Measurements from ENCODE around the gene SUN2.

SUN2 gene

DNA sequence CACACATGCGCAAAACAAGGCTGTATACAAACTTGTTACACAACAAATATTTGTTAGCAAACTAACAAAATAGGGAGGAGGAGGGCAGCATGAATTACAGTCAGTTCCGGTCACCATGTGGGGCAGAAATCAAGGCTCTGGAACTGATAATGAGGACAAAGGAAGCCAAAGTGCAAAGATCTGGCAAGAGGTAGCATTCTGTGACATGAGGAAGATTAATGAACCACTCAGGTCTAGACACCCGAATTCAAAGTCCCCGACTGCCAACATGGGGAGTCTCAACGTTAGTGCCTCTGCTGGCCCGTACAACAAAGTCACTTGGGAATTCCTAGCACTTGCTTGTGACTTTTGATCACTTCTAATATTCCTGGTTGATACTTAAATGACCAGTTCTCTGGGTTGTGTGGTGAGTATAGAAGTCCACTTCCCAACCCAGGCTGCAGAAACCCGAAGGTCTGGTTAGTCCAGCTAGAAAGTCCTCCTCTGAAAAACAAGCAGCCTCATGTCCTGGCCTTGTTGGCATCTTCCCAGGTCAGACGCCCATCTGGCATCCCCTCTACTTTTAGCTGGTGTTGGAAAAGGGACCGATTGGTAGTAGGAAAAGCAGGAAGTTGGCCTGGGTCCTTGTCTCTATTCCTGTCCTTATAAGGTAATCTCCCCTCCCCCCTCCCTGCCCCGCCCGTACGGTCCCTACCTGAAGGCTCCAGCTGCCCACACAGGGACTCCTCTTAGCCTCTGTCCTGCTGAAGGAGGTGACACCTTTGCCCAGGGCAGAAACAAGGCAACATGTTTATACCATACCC is 1.6 kb downstream of the SUN2 start:
- DNase-seq (ENCODE audit: low read depth): no peak

DNA sequence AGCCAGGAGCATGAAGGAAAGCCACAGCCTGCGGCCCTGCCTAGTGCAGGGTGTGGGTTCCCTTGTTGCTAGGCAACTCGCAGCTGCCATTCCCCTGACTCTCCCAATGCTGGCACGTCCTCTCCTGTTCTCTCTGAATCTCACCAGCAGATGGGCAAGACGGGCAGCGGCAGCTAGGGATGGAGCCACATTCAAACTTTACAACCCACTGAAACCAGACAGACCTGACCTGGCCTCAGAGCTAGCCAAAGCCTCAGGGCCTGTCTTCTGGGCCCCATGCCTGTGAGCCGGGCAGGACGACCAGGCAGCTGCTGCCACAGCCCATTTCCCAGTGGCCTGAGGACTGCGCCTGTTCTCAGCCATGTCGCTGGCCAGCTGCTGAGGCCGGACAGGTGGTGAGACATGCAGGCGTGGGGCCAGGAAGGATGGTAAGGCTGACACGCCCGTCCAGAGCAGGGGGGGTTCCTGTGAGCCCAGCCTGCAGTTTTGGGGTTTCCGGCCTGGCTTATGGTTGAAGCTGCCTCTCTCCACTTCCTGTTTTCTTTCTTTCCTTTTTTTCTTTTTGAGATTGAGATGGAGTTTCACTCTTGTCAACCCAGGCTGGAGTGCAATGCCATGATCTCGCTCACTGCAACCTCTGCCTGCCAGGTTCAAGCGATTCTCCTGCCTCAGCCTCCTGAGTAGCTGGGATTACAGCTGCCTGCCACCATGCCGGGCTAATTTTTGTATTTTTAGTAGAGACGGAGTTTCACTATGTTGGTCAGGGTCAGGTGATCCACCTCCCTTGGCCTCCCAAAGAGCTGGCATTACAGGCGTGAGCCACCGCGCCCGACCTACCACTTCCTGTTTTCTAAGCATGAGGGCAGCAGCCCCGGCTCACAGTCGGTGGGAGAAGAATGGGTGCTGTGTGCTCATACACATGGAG is 4.1 kb downstream of the SUN2 start:
- no peak for DNase-seq (ENCODE audit: low read depth)

DNA sequence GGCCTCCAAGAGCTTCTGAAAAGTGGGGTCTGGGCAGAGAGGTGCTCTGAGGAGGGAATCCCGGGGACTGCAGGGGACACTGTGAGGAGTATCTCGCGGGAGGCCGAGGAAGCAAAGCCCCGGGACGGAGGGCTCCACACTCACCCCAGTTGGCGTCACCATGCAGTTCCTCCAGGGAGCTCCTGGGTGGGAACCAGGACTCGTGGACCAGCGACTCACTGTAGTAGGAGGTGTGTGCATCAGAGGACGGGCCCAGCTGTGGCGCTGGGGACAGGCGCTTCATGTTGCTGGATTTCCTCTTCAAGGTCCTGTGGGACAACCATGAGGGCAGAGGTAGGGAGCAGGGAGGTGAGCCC is 4.8 kb downstream of the SUN2 start:
- no peak for DNase-seq (ENCODE audit: low read depth)

GRCh38 chr22:38750638-38751037 is 5.2 kb downstream of the SUN2 start:
- no peak for DNase-seq (ENCODE audit: low read depth)

GRCh38 chr22:38750104-38750503 is 5.7 kb downstream of the SUN2 start:
- no peak for DNase-seq (ENCODE audit: low read depth)

- no peak for DNase-seq (ENCODE audit: low read depth)
These were observed 7.2 kb downstream of the SUN2 start for GRCh38 chr22:38748487-38749136.

DNA sequence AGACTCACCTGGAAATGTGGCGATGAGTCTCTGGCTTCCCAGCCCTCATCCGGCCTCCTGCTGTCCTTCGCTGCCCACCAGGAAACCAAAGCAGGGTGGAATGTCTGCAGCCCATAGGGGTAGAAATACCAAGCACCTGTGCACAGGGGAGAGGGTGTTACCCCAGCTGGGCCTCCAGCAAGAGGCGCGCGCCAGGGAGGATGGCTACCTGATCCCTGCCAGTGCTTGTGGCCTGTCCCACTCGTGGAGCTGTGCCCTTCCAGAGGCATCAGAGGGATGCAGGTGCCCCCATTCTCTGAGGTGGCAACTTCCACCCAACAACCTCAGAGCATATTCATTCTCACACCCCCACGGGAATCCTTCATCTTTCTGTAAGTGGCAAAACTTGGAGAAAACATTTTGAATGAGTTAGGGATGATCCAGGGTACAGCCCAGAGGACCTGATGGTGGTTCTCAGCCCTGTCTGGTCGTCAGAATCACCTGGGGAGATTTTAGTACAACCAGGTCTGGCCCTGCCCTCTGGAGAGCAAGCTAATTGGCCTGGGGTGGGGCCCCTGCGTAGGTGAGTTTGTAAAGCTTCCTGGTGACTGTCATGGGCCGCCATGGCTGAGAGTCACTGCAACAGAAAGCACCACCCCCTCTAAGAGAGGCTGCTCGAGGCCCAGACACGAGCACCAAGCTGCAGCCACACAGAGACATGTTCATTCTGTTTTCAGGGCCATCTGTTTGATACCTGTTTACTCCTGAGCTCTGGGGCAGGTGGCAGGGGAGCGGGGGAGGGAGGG is 9.9 kb downstream of the SUN2 start:
- DNase-seq (ENCODE audit: low read depth): no peak

DNA sequence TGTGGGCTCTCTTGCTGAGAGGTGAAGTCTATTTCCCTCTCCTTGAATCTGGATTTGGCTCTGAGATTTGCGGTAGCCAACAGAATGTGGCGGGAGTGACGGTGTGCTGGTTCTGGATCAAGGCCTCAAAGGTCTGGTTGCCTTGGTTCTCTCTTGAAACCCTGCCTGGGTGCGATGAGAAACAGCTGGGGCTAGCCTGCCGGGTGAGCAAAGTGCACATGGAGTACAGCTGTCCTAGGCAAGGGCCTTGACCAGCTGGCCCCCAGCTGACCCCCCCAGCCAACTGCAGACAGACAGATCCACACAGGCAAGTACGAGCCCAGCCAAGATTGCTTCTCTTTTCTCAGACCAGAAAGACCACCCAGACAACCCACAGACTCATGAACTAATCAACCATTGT is 10.8 kb downstream of the SUN2 start:
- DNase-seq (ENCODE audit: low read depth): no peak

GRCh38 chr22:38742176-38742942 is 13.4 kb downstream of the SUN2 start:
- no peak for DNase-seq (ENCODE audit: low read depth)

DNA sequence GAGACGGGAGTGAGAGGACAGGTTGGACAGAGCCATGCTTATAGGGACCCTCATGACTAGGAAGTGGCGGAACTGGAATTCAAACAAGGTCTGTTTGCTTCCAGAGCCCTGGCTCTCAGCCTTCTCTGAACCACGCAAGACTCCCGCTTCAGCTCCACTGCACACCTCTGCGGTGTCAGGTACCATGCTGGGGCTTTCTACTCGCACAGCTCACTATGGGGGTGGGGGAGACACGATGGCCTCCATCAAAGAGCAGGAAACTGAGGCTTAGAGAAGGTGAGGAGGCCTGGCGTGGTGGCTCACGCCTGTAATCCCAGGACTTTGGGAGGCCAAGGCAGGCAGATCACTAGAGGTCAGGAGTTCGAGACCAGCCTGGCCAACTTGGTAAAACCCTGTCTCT is 14.2 kb downstream of the SUN2 start:
- DNase-seq (ENCODE audit: low read depth): no peak

DNA sequence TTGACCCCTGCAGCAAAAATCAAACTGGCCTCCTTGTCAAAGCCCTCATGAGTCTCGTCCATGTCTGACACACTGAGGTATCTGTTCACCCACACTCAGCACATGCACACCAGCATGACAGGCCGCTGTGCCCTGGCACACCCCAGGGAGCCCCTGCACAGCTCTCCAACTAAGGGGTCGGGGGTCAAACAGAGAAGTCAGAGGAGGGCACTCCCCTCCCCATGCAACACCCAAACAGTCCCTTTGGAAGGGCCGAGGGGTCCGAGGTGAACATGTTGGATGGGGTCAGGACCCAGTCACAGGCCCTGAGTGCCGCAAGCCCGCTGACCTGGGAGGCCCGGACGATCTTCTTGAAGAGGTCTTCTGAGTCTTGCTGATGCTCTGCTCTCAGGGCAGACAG is 14.6 kb downstream of the SUN2 start:
- DNase-seq (ENCODE audit: low read depth): no peak

DNA sequence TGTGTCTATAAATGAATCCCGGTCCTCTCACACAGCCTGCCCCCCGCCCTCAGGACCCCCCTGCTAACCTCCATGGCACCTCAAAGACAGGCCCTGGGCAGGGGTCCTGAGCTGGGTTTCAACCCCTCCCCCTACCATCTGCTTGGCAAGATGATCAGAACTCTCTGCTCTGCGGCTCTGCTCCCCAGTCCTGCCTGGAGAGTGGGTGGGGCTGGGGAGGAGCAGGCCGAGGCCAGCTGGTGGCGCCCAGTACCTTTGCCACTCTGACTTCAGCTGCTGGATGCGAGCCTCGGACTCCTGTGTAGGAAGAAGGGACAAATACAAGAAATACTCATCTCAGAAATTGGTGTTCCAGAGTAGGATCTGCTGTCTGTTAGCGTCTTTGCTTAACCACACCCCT is 15.0 kb downstream of the SUN2 start:
- DNase-seq (ENCODE audit: low read depth): no peak

DNA sequence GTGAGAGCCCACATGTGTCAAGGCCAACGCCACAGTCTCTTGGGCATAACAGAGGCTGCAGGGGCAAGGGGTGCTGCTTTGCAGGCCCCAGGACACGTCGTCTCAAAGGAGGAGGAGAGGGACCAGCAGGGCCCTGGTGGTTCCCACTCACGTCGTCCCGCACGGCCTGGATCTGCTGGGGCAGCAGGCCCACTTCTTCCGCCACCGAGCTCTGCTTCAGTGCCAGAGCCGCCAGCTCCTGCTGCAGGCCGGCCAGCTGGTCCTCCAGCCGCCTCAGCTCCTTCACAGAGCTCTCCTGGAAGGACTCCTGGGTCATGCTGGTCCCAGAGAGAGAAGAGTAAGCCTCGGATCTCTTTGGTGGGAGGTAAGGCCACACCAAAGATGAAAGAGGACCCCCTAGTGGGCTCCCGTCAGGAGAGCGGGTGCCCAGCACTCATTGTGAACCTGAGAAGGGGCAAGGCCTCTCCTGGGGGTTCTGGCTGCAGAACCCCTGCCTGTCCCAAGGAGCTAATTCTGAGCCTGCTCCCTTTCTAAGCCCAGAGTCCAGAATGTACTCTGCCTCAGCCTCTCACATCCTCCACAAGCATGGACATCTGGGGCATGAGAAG is 15.6 kb downstream of the SUN2 start:
- no peak for DNase-seq (ENCODE audit: low read depth)

GRCh38 chr22:38739300-38740055 is 16.3 kb downstream of the SUN2 start:
- no peak for DNase-seq (ENCODE audit: low read depth)

GRCh38 chr22:38738475-38739070 is 17.2 kb downstream of the SUN2 start:
- DNase-seq (ENCODE audit: low read depth): no peak

DNA sequence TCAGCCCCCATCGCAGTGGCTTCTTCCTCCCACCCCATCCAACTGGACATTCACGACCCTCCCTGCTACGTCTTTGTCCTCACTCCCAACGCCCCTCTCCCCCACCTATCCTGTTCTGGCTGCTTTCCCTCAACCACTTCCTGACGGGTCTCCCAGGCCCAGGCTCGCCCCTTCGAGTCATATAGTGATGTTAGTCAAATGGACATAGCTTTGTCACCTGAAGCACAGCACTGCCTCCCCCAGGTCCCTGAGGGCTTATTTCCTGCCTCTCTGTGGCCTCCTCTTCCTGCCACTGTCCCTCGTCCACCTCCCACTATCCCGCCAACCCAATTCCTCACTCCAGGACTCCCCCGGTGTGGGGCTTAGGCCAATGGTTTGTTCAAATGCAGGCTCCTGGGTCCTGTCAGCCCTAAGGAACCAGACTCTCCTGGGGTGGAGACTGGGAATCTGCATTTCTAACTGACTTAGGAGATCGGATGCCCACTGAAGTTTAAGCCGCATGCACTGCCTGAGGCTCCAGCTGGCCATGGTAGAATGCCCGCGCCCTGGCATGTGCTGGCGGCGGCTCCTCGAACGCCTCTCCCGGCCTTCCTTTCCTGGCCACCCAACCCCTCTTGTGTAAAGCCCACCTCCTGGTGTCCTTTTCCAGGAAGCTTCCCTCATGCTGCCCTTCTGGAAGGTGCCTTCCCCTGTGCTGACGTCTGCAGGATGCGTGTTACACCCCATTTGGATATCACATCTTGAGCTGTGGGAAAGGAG is 18.3 kb downstream of the SUN2 start:
- no peak for DNase-seq (ENCODE audit: low read depth)

DNA sequence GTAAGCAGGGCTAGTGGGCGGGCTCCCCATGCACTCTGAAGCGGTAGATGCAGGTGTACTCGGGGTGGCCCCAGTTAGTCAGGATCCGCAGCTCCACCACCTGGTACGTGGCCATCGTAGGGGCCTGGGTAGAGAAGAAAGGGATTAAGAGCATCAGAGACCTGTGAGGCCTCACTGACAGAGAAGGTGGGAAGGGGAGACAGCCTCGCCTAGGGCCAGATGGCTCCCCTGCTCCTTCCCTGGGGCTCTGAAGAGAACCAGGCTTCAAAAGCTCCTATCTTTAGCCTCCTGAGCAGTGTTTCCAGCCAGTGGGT is 19.6 kb downstream of the SUN2 start:
- no peak for DNase-seq (ENCODE audit: low read depth)

DNA sequence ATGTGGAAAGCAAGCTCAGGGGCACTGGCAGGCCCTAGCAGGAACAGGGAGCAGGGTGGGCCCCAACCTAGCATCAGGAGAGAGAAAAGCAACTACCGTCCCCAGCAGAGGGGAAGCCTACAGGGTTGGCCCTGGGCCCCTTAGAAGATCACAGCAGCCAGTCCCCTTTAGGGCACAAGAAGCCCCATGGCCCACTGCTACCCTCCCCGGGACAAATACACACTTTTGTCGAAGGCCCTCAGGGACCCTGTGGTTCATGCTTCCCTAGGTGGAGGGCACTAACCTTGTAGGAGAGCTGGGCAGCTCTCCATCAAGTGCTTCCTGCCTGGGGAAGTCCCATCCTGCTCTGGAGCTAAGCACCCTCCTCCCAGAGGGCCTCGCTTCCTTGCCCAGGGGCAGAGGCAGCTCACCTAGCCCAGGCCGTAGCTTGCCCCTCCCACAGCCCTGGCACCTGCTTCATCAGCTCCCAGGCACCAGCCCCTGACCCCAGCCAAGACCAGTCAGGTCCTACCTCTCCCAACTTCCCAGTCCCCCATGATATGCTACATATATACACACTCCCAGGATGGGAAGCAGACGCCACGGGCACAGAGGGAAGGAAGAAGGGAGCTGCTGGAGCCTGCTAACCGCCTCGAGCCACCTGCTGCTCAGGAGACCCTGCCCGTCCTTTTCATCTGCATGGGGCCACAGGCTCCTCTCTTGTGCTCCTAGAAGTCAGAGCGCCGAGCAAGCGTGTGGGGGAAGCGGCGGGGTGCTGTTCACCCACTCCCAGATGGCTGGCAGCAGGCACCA is 20.1 kb downstream of the SUN2 start:
- no peak for DNase-seq (ENCODE audit: low read depth)

Data from non-pigmented ciliary epithelial cell (primary cell).